T follicular helper cell (primary cell): Measurements from ENCODE around the gene ACSL4.
"Not testable (repeated sequence)": the region's sequence is repeated elsewhere in the genome, so short reads cannot be mapped to it uniquely, and the experiment has no call there.

Experiments
- DNase-seq: peaks from one replicate; pipeline ENCODE4 v3.0.0-alpha.2; 2020; ENCODE audit warnings: low read depth

The ACSL4 gene

GRCh38 chrX:109667986-109668385, 65.1 kb downstream of the ACSL4 start:
- no peak for DNase-seq

GRCh38 chrX:109660435-109661143, 72.5 kb downstream of the ACSL4 start:
- no peak for DNase-seq

GRCh38 chrX:109658391-109658790, 74.7 kb downstream of the ACSL4 start:
- DNase-seq: no peak

- DNase-seq: not testable (repeated sequence)
Observed at GRCh38 chrX:109657364-109657763, 75.7 kb downstream of the ACSL4 start.

- no peak for DNase-seq
Observed at GRCh38 chrX:109656774-109657173, 76.3 kb downstream of the ACSL4 start.

- DNase-seq: no peak
Observed at GRCh38 chrX:109655502-109656201, 77.4 kb downstream of the ACSL4 start.

- no peak for DNase-seq
Observed at GRCh38 chrX:109654516-109655109, 78.4 kb downstream of the ACSL4 start.

- DNase-seq: not testable (repeated sequence)
Observed at GRCh38 chrX:109644671-109645070, 88.4 kb downstream of the ACSL4 start.

GRCh38 chrX:109643687-109644086, 89.4 kb downstream of the ACSL4 start:
- DNase-seq: no peak

- DNase-seq: no peak
Observed at GRCh38 chrX:109638158-109638557, 94.9 kb downstream of the ACSL4 start.

GRCh38 chrX:109637477-109637876, 95.6 kb downstream of the ACSL4 start:
- DNase-seq: not testable (repeated sequence)

GRCh38 chrX:109635146-109635545, 97.9 kb downstream of the ACSL4 start:
- DNase-seq: no peak

- DNase-seq: no peak
Observed at GRCh38 chrX:109632906-109633504, 100.1 kb downstream of the ACSL4 start.

- DNase-seq: no peak
Observed at GRCh38 chrX:109629310-109629709, 103.7 kb downstream of the ACSL4 start.

- DNase-seq: no peak
Observed at GRCh38 chrX:109626637-109627036, 106.4 kb downstream of the ACSL4 start.

- DNase-seq: no peak
Observed at GRCh38 chrX:109624641-109625616, 108.1 kb downstream of the ACSL4 start, which contains the start of gene KCNE5. TSS of gene KCNE5 (minus strand) at chrX:109625172. CDS start at chrX:109625020, 152 bp downstream.

- DNase-seq: no peak
Observed at GRCh38 chrX:109623997-109624396, 109.1 kb downstream of the ACSL4 start.

- no peak for DNase-seq
Observed at GRCh38 chrX:109622270-109622669, 110.8 kb downstream of the ACSL4 start.

- no peak for DNase-seq
Observed at GRCh38 chrX:109619771-109620170, 113.3 kb downstream of the ACSL4 start.

- DNase-seq: no peak
Observed at GRCh38 chrX:109614951-109615350, 118.1 kb downstream of the ACSL4 start.

GRCh38 chrX:109601486-109601885, 131.6 kb downstream of the ACSL4 start:
- DNase-seq: no peak
